ENCODE results near the gene ICAM4. TPM values are rescaled to one million over a fixed set of nuclear protein-coding genes. Genes with fewer than 3 reads are reported as not detected.

Gene ICAM4
- total and polyA plus RNA-seq, 2 of the 13 experiments (the other 11 are each of a cell fraction or from before 2014, with no cell fraction given): 2.9 to 4.0 TPM

GRCh38 chr19:10295847-10296591, 9.3 kb downstream of the ICAM4 start (continued):
- TF ChIP-seq ZNF777 (CRISPR knock-in tag; IDR thresholded peaks at IDR 0.05): peak; percentile 28; the same call in 1 of the 2 replicates
- TF ChIP-seq ZNF431 (CRISPR knock-in tag; IDR thresholded peaks at IDR 0.05; ENCODE audit: borderline replicate concordance, low read depth): 0 out of 2 replicates have a peak, but pooled peaks have one; percentile 42
- peak; percentile 68 for TF ChIP-seq IKZF4 (CRISPR knock-in tag; IDR thresholded peaks at IDR 0.05; ENCODE audit: borderline replicate concordance, low read depth, not compliant biosample characterization)
- TF ChIP-seq CSRNP2 (CRISPR knock-in tag; conservative IDR thresholded peaks at IDR 0.05; ENCODE audit: low read depth): 0 out of 2 replicates have a peak, but pooled peaks have one; percentile 59
- peak; percentile 90 for TF ChIP-seq RNF2 (conservative IDR thresholded peaks at IDR 0.05; ENCODE audit: low read depth)
- peak; percentile 46; the same call in 1 of the 2 replicates for TF ChIP-seq FLYWCH1 (CRISPR knock-in tag; IDR thresholded peaks at IDR 0.05)
- TF ChIP-seq SKIL (CRISPR knock-in tag; IDR thresholded peaks at IDR 0.05; ENCODE audit: borderline replicate concordance): peak; percentile 18; the same call in 1 of the 2 replicates
- TF ChIP-seq KDM4B (CRISPR knock-in tag; IDR thresholded peaks at IDR 0.05): no peak
- 0 out of 2 replicates have a peak, but pooled peaks have one; percentile 72 for TF ChIP-seq ZBTB43 (CRISPR knock-in tag; conservative IDR thresholded peaks at IDR 0.05)
- TF ChIP-seq ZNF775 (CRISPR knock-in tag; IDR thresholded peaks at IDR 0.05; ENCODE audit: borderline replicate concordance): no peak
- TF ChIP-seq ZNF281 (CRISPR knock-in tag; IDR thresholded peaks at IDR 0.05; ENCODE audit: borderline replicate concordance): peak; percentile 26; the same call in 1 of the 2 replicates
- 0 out of 2 replicates have a peak, but pooled peaks have one; percentile 37 for TF ChIP-seq DNMT1 (CRISPR knock-in tag; IDR thresholded peaks at IDR 0.05)
- 0 out of 2 replicates have a peak, but pooled peaks have one; percentile 76 for TF ChIP-seq ZNF749 (CRISPR knock-in tag; IDR thresholded peaks at IDR 0.05; ENCODE audit: borderline replicate concordance)
- 0 out of 2 replicates have a peak, but pooled peaks have one; percentile 50 for TF ChIP-seq ZNF607 (CRISPR knock-in tag; IDR thresholded peaks at IDR 0.05; ENCODE audit: borderline replicate concordance)
- no peak for TF ChIP-seq ZNF280B (CRISPR knock-in tag; IDR thresholded peaks at IDR 0.05; ENCODE audit: borderline replicate concordance)
- peak; percentile 83; the same call in 1 of the 2 replicates for TF ChIP-seq ZNF776 (CRISPR knock-in tag; IDR thresholded peaks at IDR 0.05)
